GM12878 (cell line): ENCODE results near the gene TMEM52B. TPM values are rescaled to one million over a fixed set of nuclear protein-coding genes. Genes with fewer than 3 reads are reported as not detected.

Experiments
- polyA plus RNA-seq, 11 experiments: library from polyadenylated mRNA; depleted of rRNA in 4 of 11; unstranded in 6 of 11; stranded (reverse) in 5 of 11; fragments of >200 nt; fragmentation: Nextera tagmentation in 4 of 11; fragmentation: Illumina TruSeq in 1 of 11; extraction: Ambion mirVana in 4 of 11; extraction: Trizol in 1 of 11; gene quantifications; 1 replicate in 1 of 11; 2 replicates in 10 of 11; pipeline versions ENCODE4 v1.2.1 to v1.2.3, GENCODE V29; 2011 to 2016; ENCODE audit warnings: inconsistent platforms in 2 of 11, missing spikeins in 2 of 11, low read depth in 1 of 11
- total RNA-seq, 4 experiments: library from RNA; depleted of rRNA in 3 of 4; stranded (reverse); fragments of >200 nt in 3 of 4; fragmentation: Illumina TruSeq in 1 of 4; extraction: Trizol in 1 of 4; gene quantifications; 2 replicates each; pipeline versions ENCODE4 v1.2.1 to v1.2.3, GENCODE V29; 2013 to 2021

TMEM52B gene
- total and polyA plus RNA-seq, 10 of the 15 experiments (the other 5 are each of a cell fraction or from before 2014, with no cell fraction given), result not detected

Other genes starting within 250 kb of the TMEM52B start
Only the 7 nearest of the 13 such genes appear.
- gene CLEC12B, start 168.4 kb upstream of the TMEM52B start, total RNA-seq (2014; rRNA removed), result not detected in 2 replicates
- not detected in 2 replicates for gene CLEC12B, start 168.4 kb upstream of the TMEM52B start, total RNA-seq (2014; rRNA removed; fragmentation: Illumina TruSeq; extraction: Trizol)
- gene CLEC12B, start 168.4 kb upstream of the TMEM52B start, total RNA-seq (2021), result not detected in 2 replicates
- not detected in 2 replicates for gene CLEC12B, start 168.4 kb upstream of the TMEM52B start, polyA plus RNA-seq (2011; rRNA removed)
- gene CLEC12B, start 168.4 kb upstream of the TMEM52B start, polyA plus RNA-seq (2014; fragmentation: Illumina TruSeq; extraction: Trizol), result not detected in 2 replicates
- gene CLEC12B, start 168.4 kb upstream of the TMEM52B start, polyA plus RNA-seq (2014; fragmentation: Nextera tagmentation; extraction: Ambion mirVana), result not detected
- gene CLEC12B, start 168.4 kb upstream of the TMEM52B start, polyA plus RNA-seq (2014; rRNA removed), result not detected in 2 replicates
- not detected for gene CLEC12B, start 168.4 kb upstream of the TMEM52B start, polyA plus RNA-seq (2016; fragmentation: Nextera tagmentation; extraction: Ambion mirVana)
- not detected in 2 replicates for gene CLEC9A, start 148.3 kb upstream of the TMEM52B start, total RNA-seq (2014; rRNA removed)
- not detected in 2 replicates for gene CLEC9A, start 148.3 kb upstream of the TMEM52B start, total RNA-seq (2014; rRNA removed; fragmentation: Illumina TruSeq; extraction: Trizol)
- gene CLEC9A, start 148.3 kb upstream of the TMEM52B start, total RNA-seq (2021), result not detected in 2 replicates
- not detected in 2 replicates for gene CLEC9A, start 148.3 kb upstream of the TMEM52B start, polyA plus RNA-seq (2011; rRNA removed)
- gene CLEC9A, start 148.3 kb upstream of the TMEM52B start, polyA plus RNA-seq (2014; fragmentation: Illumina TruSeq; extraction: Trizol), result not detected in 2 replicates
- not detected for gene CLEC9A, start 148.3 kb upstream of the TMEM52B start, polyA plus RNA-seq (2014; fragmentation: Nextera tagmentation; extraction: Ambion mirVana)
- not detected in 2 replicates for gene CLEC9A, start 148.3 kb upstream of the TMEM52B start, polyA plus RNA-seq (2014; rRNA removed)
- not detected for gene CLEC9A, start 148.3 kb upstream of the TMEM52B start, polyA plus RNA-seq (2016; fragmentation: Nextera tagmentation; extraction: Ambion mirVana)
- not detected in 2 replicates for gene CLEC1A, start 80.0 kb upstream of the TMEM52B start, total RNA-seq (2014; rRNA removed)
- not detected in 2 replicates for gene CLEC1A, start 80.0 kb upstream of the TMEM52B start, total RNA-seq (2014; rRNA removed; fragmentation: Illumina TruSeq; extraction: Trizol)
- not detected in 2 replicates for gene CLEC1A, start 80.0 kb upstream of the TMEM52B start, total RNA-seq (2021)
- not detected in 2 replicates for gene CLEC1A, start 80.0 kb upstream of the TMEM52B start, polyA plus RNA-seq (2011; rRNA removed)
- not detected in 2 replicates for gene CLEC1A, start 80.0 kb upstream of the TMEM52B start, polyA plus RNA-seq (2014; fragmentation: Illumina TruSeq; extraction: Trizol)
- not detected for gene CLEC1A, start 80.0 kb upstream of the TMEM52B start, polyA plus RNA-seq (2014; fragmentation: Nextera tagmentation; extraction: Ambion mirVana)
- gene CLEC1A, start 80.0 kb upstream of the TMEM52B start, polyA plus RNA-seq (2014; rRNA removed), result not detected in 2 replicates
- not detected for gene CLEC1A, start 80.0 kb upstream of the TMEM52B start, polyA plus RNA-seq (2016; fragmentation: Nextera tagmentation; extraction: Ambion mirVana)
- gene CLEC7A, start 48.8 kb upstream of the TMEM52B start, total RNA-seq (2014; rRNA removed), result not detected in 2 replicates
- not detected in 2 replicates for gene CLEC7A, start 48.8 kb upstream of the TMEM52B start, total RNA-seq (2014; rRNA removed; fragmentation: Illumina TruSeq; extraction: Trizol)
- gene CLEC7A, start 48.8 kb upstream of the TMEM52B start, total RNA-seq (2021), result not detected in 2 replicates
- not detected in 2 replicates for gene CLEC7A, start 48.8 kb upstream of the TMEM52B start, polyA plus RNA-seq (2011; rRNA removed)
- gene CLEC7A, start 48.8 kb upstream of the TMEM52B start, polyA plus RNA-seq (2014; fragmentation: Illumina TruSeq; extraction: Trizol), result 0.06 TPM in 1 of 2 replicates, not detected in the other
- not detected for gene CLEC7A, start 48.8 kb upstream of the TMEM52B start, polyA plus RNA-seq (2014; fragmentation: Nextera tagmentation; extraction: Ambion mirVana)
- gene CLEC7A, start 48.8 kb upstream of the TMEM52B start, polyA plus RNA-seq (2014; rRNA removed), result not detected in 2 replicates
- gene CLEC7A, start 48.8 kb upstream of the TMEM52B start, polyA plus RNA-seq (2016; fragmentation: Nextera tagmentation; extraction: Ambion mirVana), result not detected
- not detected in 2 replicates for gene OLR1, start 6.9 kb upstream of the TMEM52B start, total RNA-seq (2014; rRNA removed)
- gene OLR1, start 6.9 kb upstream of the TMEM52B start, total RNA-seq (2014; rRNA removed; fragmentation: Illumina TruSeq; extraction: Trizol), result not detected in 2 replicates
- gene OLR1, start 6.9 kb upstream of the TMEM52B start, total RNA-seq (2021), result 0.08 TPM in 1 of 2 replicates, not detected in the other
- not detected in 2 replicates for gene OLR1, start 6.9 kb upstream of the TMEM52B start, polyA plus RNA-seq (2011; rRNA removed)
- not detected in 2 replicates for gene OLR1, start 6.9 kb upstream of the TMEM52B start, polyA plus RNA-seq (2014; fragmentation: Illumina TruSeq; extraction: Trizol)
- gene OLR1, start 6.9 kb upstream of the TMEM52B start, polyA plus RNA-seq (2014; fragmentation: Nextera tagmentation; extraction: Ambion mirVana), result not detected
- not detected in 2 replicates for gene OLR1, start 6.9 kb upstream of the TMEM52B start, polyA plus RNA-seq (2014; rRNA removed)
- gene OLR1, start 6.9 kb upstream of the TMEM52B start, polyA plus RNA-seq (2016; fragmentation: Nextera tagmentation; extraction: Ambion mirVana), result not detected
- gene GABARAPL1, start 33.8 kb downstream of the TMEM52B start, total RNA-seq (2014; rRNA removed), result 2.1 and 3.2 TPM in 2 replicates
- gene GABARAPL1, start 33.8 kb downstream of the TMEM52B start, total RNA-seq (2014; rRNA removed; fragmentation: Illumina TruSeq; extraction: Trizol), result 2.0 and 2.4 TPM in 2 replicates
- gene GABARAPL1, start 33.8 kb downstream of the TMEM52B start, total RNA-seq (2021), result 2.7 and 3.6 TPM in 2 replicates
- gene GABARAPL1, start 33.8 kb downstream of the TMEM52B start, polyA plus RNA-seq (2011; rRNA removed), result 0.71 and 0.99 TPM in 2 replicates
- 3.1 and 11.1 TPM in 2 replicates for gene GABARAPL1, start 33.8 kb downstream of the TMEM52B start, polyA plus RNA-seq (2014; fragmentation: Illumina TruSeq; extraction: Trizol)
- gene GABARAPL1, start 33.8 kb downstream of the TMEM52B start, polyA plus RNA-seq (2014; fragmentation: Nextera tagmentation; extraction: Ambion mirVana), result under 1 TPM; 0.55 to 0.71 TPM
- gene GABARAPL1, start 33.8 kb downstream of the TMEM52B start, polyA plus RNA-seq (2014; rRNA removed), result 3.7 and 4.8 TPM in 2 replicates
- gene GABARAPL1, start 33.8 kb downstream of the TMEM52B start, polyA plus RNA-seq (2016; fragmentation: Nextera tagmentation; extraction: Ambion mirVana), result under 1 TPM; 0.42 to 0.75 TPM
- gene KLRD1, start 128.8 kb downstream of the TMEM52B start, total RNA-seq (2014; rRNA removed), result under 0.01 TPM in 2 replicates
- 0.05 TPM in 1 of 2 replicates, not detected in the other for gene KLRD1, start 128.8 kb downstream of the TMEM52B start, total RNA-seq (2014; rRNA removed; fragmentation: Illumina TruSeq; extraction: Trizol)
- gene KLRD1, start 128.8 kb downstream of the TMEM52B start, total RNA-seq (2021), result 0.21 TPM in 1 of 2 replicates, not detected in the other
- gene KLRD1, start 128.8 kb downstream of the TMEM52B start, polyA plus RNA-seq (2011; rRNA removed), result 0.39 and 0.50 TPM in 2 replicates
- 0.03 and 0.63 TPM in 2 replicates for gene KLRD1, start 128.8 kb downstream of the TMEM52B start, polyA plus RNA-seq (2014; fragmentation: Illumina TruSeq; extraction: Trizol)
- gene KLRD1, start 128.8 kb downstream of the TMEM52B start, polyA plus RNA-seq (2014; fragmentation: Nextera tagmentation; extraction: Ambion mirVana), result under 1 TPM; 0.11 to 0.15 TPM
- not detected in 2 replicates for gene KLRD1, start 128.8 kb downstream of the TMEM52B start, polyA plus RNA-seq (2014; rRNA removed)
- under 1 TPM in 1 of 2 experiments, not detected in 1; 0.19 TPM for gene KLRD1, start 128.8 kb downstream of the TMEM52B start, polyA plus RNA-seq (2016; fragmentation: Nextera tagmentation; extraction: Ambion mirVana)